ENCODE data around the gene CALHM3. TPM values are rescaled to one million over a fixed set of nuclear protein-coding genes. Genes with fewer than 3 reads are reported as not detected.

Gene CALHM3
- total RNA-seq, 1 donor from 2014 or later = not detected

- H3K4me3 ChIP-seq (ENCODE audit: insufficient read depth, low read depth, low read length) = no peak overlapping the region
- Mint-ChIP-seq H3K4me3 (ENCODE audit: unreplicated experiment) (no peak overlapping the region), H3K9me3 (ENCODE audit: unreplicated experiment) (peaks cover 2% of the 10 kb centered on the region), H3K27ac (ENCODE audit: unreplicated experiment) (no peak overlapping the region), H3K27me3 (ENCODE audit: low read depth, unreplicated experiment) (peaks cover 7% of the 10 kb centered on the region), H3K4me1 (ENCODE audit: low read depth, unreplicated experiment) (peaks cover 7% of the 10 kb centered on the region), H3K36me3 (ENCODE audit: low read depth, unreplicated experiment) (peaks cover 6% of the 10 kb centered on the region)
- TF ChIP-seq EZH2 (IDR thresholded peaks at IDR 0.05; ENCODE audit: insufficient read depth, low read length) (no peak), CTCF (IDR thresholded peaks at IDR 0.05; ENCODE audit: insufficient read depth, low read depth, low read length) (no peak)
- no peaks in the 10 kb centered on the region for H3K79me2 ChIP-seq (ENCODE audit: insufficient read depth, low read length)
- H3K36me3 ChIP-seq (ENCODE audit: insufficient read depth, low read length) = no peaks in the 10 kb centered on the region
- DNase-seq (ENCODE audit: low read depth) = no peak
- H4K20me1 ChIP-seq (ENCODE audit: insufficient read depth, low read length) = no peaks in the 10 kb centered on the region
- no peak overlapping the region for H3K4me2 ChIP-seq (ENCODE audit: low read length)
- H3K9me3 ChIP-seq (ENCODE audit: insufficient read depth, low read depth, low read length) = no peaks in the 10 kb centered on the region
- H3K4me1 ChIP-seq (ENCODE audit: insufficient read depth, low read length) = peaks cover 15% of the 10 kb centered on the region
- H3K27ac ChIP-seq (ENCODE audit: low read depth, low read length) = no peak overlapping the region
- H2AFZ ChIP-seq (ENCODE audit: low read depth, low read length) = no peak overlapping the region
- no peak overlapping the region for H3K9ac ChIP-seq (ENCODE audit: low read length)
- FAIRE-seq = no peak
- H3K27me3 ChIP-seq (ENCODE audit: insufficient read depth, low read length) = peaks cover 3% of the 10 kb centered on the region
Measured at GRCh38 chr10:103456074-103456660, 22.9 kb downstream of the CALHM3 start.

- no peak overlapping the region for H3K4me2 ChIP-seq (ENCODE audit: low read length)
- no peak for FAIRE-seq
- peaks cover 7% of the 10 kb centered on the region for H3K27me3 Mint-ChIP-seq (ENCODE audit: low read depth, unreplicated experiment)
Measured at GRCh38 chr10:103455235-103455634, 23.8 kb downstream of the CALHM3 start.

More at GRCh38 chr10:103455235-103455634, 23.8 kb downstream of the CALHM3 start:
- Histone ChIP-seq H3K27ac (ENCODE audit: low read depth, low read length) (no peak overlapping the region), H3K9me3 (ENCODE audit: insufficient read depth, low read depth, low read length) (no peaks in the 10 kb centered on the region), H4K20me1 (ENCODE audit: insufficient read depth, low read length) (peaks cover 6% of the 10 kb centered on the region), H3K36me3 (ENCODE audit: insufficient read depth, low read length) (no peaks in the 10 kb centered on the region), H3K27me3 (ENCODE audit: insufficient read depth, low read length) (peaks cover 3% of the 10 kb centered on the region), H3K4me1 (ENCODE audit: insufficient read depth, low read length) (peaks cover 18% of the 10 kb centered on the region), H2AFZ (ENCODE audit: low read depth, low read length) (no peak overlapping the region), H3K4me3 (ENCODE audit: insufficient read depth, low read depth, low read length) (no peak overlapping the region), H3K79me2 (ENCODE audit: insufficient read depth, low read length) (no peaks in the 10 kb centered on the region), H3K9ac (ENCODE audit: low read length) (no peak overlapping the region)
- TF ChIP-seq CTCF (IDR thresholded peaks at IDR 0.05; ENCODE audit: insufficient read depth, low read depth, low read length) (no peak), EZH2 (IDR thresholded peaks at IDR 0.05; ENCODE audit: insufficient read depth, low read length) (no peak)
- Mint-ChIP-seq H3K4me1 (ENCODE audit: low read depth, unreplicated experiment) (peaks cover 8% of the 10 kb centered on the region), H3K9me3 (ENCODE audit: unreplicated experiment) (peaks cover 2% of the 10 kb centered on the region), H3K36me3 (ENCODE audit: low read depth, unreplicated experiment) (peaks cover 13% of the 10 kb centered on the region), H3K4me3 (ENCODE audit: unreplicated experiment) (no peak overlapping the region), H3K27ac (ENCODE audit: unreplicated experiment) (no peak overlapping the region)
- no peak for DNase-seq (ENCODE audit: low read depth)
